SK-N-SH (cell line): ENCODE data around the gene IRAK4.

Experiments used
- EP300 ChIP-seq, 2 experiments: IDR thresholded peaks; 2 replicates each; pipeline versions ENCODE4 v1.4.0 to v1.6.1; 2012; ENCODE audit warnings: borderline replicate concordance in 1 of 2, low read depth in 1 of 2, low read length in 1 of 2
- EZH2phosphoT487 ChIP-seq: fragments of 200-600 bp; sonication (generic); IDR thresholded peaks from 2 replicates; pipeline ENCODE4 v1.6.1; 2017; ENCODE audit warnings: low read depth, mixed run types, mild to moderate bottlenecking, antibody characterized with exemption, moderate library complexity, borderline replicate concordance
- GABPA ChIP-seq: IDR thresholded peaks from 2 replicates; pipeline ENCODE4 v1.4.0; 2012; ENCODE audit warnings: low read depth, mild to moderate bottlenecking
- POLR2AphosphoS5 ChIP-seq: IDR thresholded peaks from 2 replicates; pipeline ENCODE4 v1.6.1; 2012; ENCODE audit warnings: low read depth, low read length
- RAD21 ChIP-seq: IDR thresholded peaks from 2 replicates; pipeline ENCODE4 v1.6.1; 2012; ENCODE audit warnings: mild to moderate bottlenecking, low read length
- TCF12 ChIP-seq: IDR thresholded peaks from 2 replicates; pipeline ENCODE4 v1.4.0; 2012
- TF ChIP-seq, protein P1 (sequence below): IDR thresholded peaks from 2 replicates; pipeline ENCODE4 v1.6.1; 2012; ENCODE audit warnings: mild to moderate bottlenecking, low read depth, low read length, moderate library complexity
- TF ChIP-seq, protein P2 (sequence below): fragments of 200-600 bp; sonication (generic); IDR thresholded peaks from 2 replicates; pipeline ENCODE4 v1.6.1; 2017; ENCODE audit warnings: antibody characterized with exemption, mild to moderate bottlenecking, moderate library complexity

DNA sequence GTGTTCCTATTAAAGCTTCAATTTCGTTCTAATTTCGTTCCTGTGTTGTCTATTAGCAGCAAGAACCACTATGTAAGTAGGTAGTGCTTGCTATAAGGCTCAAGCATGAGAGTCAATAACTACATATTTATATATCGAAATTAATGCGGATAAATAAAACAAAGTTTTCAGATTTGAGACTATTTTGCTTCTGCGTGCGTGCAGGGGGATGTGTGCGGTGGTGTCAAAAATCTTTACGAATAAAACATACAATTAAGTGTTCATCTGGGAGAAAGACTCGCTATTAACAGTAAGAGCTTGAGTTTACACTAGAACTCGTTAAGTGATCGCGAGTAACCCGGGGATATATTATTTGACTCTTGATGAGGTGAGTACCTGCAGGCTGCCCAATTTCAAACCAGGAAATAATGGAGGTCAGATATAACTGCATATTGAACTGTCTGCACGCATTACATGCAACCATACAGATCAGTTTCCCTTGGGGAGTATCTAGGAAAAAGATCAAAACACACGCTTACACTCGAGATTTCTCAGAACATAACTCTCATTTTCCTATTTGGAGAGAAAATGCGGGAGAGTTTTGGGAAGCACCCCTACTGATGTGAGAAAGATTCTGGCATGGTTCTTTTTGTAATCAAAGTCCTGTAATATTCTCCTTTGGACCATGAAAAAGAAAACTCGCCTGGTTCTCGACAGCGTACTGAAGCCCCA lies 46.6 kb downstream of the IRAK4 start:
- TF ChIP-seq EP300 (IDR thresholded peaks at IDR 0.05; ENCODE audit: borderline replicate concordance in 1 of 2, low read depth in 1 of 2, low read length in 1 of 2): no peak
- TF ChIP-seq, protein P1, sequence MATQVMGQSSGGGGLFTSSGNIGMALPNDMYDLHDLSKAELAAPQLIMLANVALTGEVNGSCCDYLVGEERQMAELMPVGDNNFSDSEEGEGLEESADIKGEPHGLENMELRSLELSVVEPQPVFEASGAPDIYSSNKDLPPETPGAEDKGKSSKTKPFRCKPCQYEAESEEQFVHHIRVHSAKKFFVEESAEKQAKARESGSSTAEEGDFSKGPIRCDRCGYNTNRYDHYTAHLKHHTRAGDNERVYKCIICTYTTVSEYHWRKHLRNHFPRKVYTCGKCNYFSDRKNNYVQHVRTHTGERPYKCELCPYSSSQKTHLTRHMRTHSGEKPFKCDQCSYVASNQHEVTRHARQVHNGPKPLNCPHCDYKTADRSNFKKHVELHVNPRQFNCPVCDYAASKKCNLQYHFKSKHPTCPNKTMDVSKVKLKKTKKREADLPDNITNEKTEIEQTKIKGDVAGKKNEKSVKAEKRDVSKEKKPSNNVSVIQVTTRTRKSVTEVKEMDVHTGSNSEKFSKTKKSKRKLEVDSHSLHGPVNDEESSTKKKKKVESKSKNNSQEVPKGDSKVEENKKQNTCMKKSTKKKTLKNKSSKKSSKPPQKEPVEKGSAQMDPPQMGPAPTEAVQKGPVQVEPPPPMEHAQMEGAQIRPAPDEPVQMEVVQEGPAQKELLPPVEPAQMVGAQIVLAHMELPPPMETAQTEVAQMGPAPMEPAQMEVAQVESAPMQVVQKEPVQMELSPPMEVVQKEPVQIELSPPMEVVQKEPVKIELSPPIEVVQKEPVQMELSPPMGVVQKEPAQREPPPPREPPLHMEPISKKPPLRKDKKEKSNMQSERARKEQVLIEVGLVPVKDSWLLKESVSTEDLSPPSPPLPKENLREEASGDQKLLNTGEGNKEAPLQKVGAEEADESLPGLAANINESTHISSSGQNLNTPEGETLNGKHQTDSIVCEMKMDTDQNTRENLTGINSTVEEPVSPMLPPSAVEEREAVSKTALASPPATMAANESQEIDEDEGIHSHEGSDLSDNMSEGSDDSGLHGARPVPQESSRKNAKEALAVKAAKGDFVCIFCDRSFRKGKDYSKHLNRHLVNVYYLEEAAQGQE: no peak
- TF ChIP-seq, protein P2, sequence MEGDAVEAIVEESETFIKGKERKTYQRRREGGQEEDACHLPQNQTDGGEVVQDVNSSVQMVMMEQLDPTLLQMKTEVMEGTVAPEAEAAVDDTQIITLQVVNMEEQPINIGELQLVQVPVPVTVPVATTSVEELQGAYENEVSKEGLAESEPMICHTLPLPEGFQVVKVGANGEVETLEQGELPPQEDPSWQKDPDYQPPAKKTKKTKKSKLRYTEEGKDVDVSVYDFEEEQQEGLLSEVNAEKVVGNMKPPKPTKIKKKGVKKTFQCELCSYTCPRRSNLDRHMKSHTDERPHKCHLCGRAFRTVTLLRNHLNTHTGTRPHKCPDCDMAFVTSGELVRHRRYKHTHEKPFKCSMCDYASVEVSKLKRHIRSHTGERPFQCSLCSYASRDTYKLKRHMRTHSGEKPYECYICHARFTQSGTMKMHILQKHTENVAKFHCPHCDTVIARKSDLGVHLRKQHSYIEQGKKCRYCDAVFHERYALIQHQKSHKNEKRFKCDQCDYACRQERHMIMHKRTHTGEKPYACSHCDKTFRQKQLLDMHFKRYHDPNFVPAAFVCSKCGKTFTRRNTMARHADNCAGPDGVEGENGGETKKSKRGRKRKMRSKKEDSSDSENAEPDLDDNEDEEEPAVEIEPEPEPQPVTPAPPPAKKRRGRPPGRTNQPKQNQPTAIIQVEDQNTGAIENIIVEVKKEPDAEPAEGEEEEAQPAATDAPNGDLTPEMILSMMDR: no peak
- TF ChIP-seq EZH2phosphoT487: no peak
- no peak for TF ChIP-seq POLR2AphosphoS5
- TF ChIP-seq RAD21: no peak
- no peak for TF ChIP-seq TCF12
- no peak for TF ChIP-seq GABPA
